Bronchial epithelial cell (primary cell): ENCODE results near the gene IGF1R. TPM values are rescaled to one million over a fixed set of nuclear protein-coding genes. Genes with fewer than 3 reads are reported as not detected.

Experiments
- DNase-seq: peaks from one replicate; pipeline ENCODE4 v3.0.0-alpha.2; 2010; ENCODE audit warnings: low read depth
- FAIRE-seq: peaks from 2 replicates; lab custom pipeline; 2011; peaks lifted over from hg19 to GRCh38; lab: Jason Lieb, UNC
- H3K27me3 ChIP-seq: 2 replicates; pipeline ENCODE4 v1.5.1; 2011; ENCODE audit warnings: low read length; ENCODE audit not compliant: control insufficient read depth, insufficient read depth
- H3K36me3 ChIP-seq: 2 replicates; pipeline ENCODE4 v1.5.1; 2011; ENCODE audit warnings: low read length; ENCODE audit not compliant: control insufficient read depth, insufficient read depth
- H3K4me3 ChIP-seq: 2 replicates; pipeline ENCODE4 v1.5.1; 2011; ENCODE audit warnings: mild to moderate bottlenecking, low read depth, low read length, control low read depth
- CTCF ChIP-seq: IDR thresholded peaks from 2 replicates; pipeline ENCODE4 v1.5.1; 2011; ENCODE audit warnings: mild to moderate bottlenecking, moderate library complexity, low read length, control low read depth, inconsistent platforms; ENCODE audit not compliant: insufficient read depth, severe bottlenecking
- total RNA-seq: library from RNA; depleted of rRNA; stranded (reverse); fragments of >200 nt; gene quantifications from 2 replicates; pipeline ENCODE4 v1.2.1, GENCODE V29; 2014

The IGF1R gene
- total RNA-seq, 1 donor from 2014 or later = 39.5 TPM

- no peak for FAIRE-seq
- H3K27me3 ChIP-seq = no peaks in the 10 kb centered on the region
- H3K36me3 ChIP-seq = no peaks in the 10 kb centered on the region
- DNase-seq = no peak
- H3K4me3 ChIP-seq = no peak overlapping the region
- no peak for TF ChIP-seq CTCF
Observed at GRCh38 chr15:98729446-98730042, 81.2 kb downstream of the IGF1R start.

- TF ChIP-seq CTCF = no peak
- DNase-seq = no peak
- no peak overlapping the region for H3K4me3 ChIP-seq
- H3K36me3 ChIP-seq = no peaks in the 10 kb centered on the region
- FAIRE-seq = no peak
- H3K27me3 ChIP-seq = no peaks in the 10 kb centered on the region
Observed at GRCh38 chr15:98730860-98731711, 82.7 kb downstream of the IGF1R start.

- no peaks in the 10 kb centered on the region for H3K36me3 ChIP-seq
- DNase-seq = no peak
- H3K27me3 ChIP-seq = no peaks in the 10 kb centered on the region
- no peak for TF ChIP-seq CTCF
- no peak overlapping the region for H3K4me3 ChIP-seq
- FAIRE-seq = peak; percentile 86
Observed at GRCh38 chr15:98731712-98732450, 83.5 kb downstream of the IGF1R start.

- FAIRE-seq = no peak
- TF ChIP-seq CTCF = no peak
- Histone ChIP-seq H3K4me3 (no peak overlapping the region), H3K36me3 (no peaks in the 10 kb centered on the region), H3K27me3 (no peaks in the 10 kb centered on the region)
- DNase-seq = no peak
Observed at GRCh38 chr15:98733098-98733497, 84.8 kb downstream of the IGF1R start.

GRCh38 chr15:98734466-98735199 lies 86.3 kb downstream of the IGF1R start:
- H3K36me3 ChIP-seq = no peaks in the 10 kb centered on the region
- no peak overlapping the region for H3K4me3 ChIP-seq
- FAIRE-seq (no peak), DNase-seq (peak; percentile 26)
- no peak for TF ChIP-seq CTCF
- no peaks in the 10 kb centered on the region for H3K27me3 ChIP-seq
